GM19035 (cell line): ENCODE results near the gene RGS19.

Experiments used
- ATAC-seq: cut with Tn5 transposase; IDR thresholded peaks from one replicate; pipeline ENCODE4 v1.9.1; 2021; ENCODE audit not compliant: unreplicated experiment

RGS19 gene

GRCh38 chr20:64064145-64064698, 15.1 kb downstream of the RGS19 start:
- no peak for ATAC-seq

GRCh38 chr20:64063389-64064144, 15.8 kb downstream of the RGS19 start:
- ATAC-seq: no peak

DNA sequence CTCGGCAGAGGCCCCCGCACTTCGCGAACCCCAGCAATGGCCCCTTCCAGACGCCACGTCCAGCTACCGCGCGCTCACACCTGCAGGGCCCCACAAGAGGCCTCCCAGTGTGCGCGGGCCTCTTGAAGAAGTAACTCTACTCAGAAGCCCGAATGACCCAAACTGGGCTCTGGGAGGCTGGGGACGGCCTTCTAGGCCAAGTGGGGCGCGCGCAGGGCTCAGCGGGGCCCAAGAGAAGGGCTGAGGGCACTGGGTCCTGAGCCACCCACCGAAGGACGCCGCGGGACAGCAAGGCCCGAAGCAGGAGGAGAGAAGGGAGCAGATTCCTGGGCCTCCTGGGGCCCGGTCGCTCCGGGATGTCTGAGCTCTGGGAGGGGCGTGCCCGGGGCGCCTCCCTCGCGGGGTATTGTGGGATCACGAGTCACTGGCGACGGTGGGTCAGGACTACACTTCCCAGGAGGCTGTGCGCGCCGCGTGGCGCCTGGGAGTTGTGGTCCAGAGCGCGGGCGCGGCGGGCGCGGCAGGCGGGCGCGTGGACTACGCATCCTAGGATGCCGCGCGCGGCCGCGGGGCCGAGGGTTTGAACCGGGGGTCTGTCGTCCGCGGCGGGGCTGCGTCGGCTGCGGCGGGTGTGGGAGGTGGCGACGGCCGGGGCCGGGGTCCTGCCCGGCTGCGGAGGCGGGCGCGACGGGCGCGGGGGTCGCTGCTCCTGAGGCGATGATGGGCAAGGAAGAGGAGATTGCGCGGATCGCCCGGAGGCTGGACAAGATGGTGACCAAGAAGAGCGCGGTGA, 16.5 kb downstream of the RGS19 start, which contains the start of gene TCEA2:
Gene TCEA2 (plus strand): TSS at position 603 of the 793 bp plus-strand sequence. CDS start 115 bp downstream, at position 718.
- peak; percentile 86 for ATAC-seq

GRCh38 chr20:64062276-64062595, 17.1 kb downstream of the RGS19 start:
- ATAC-seq: no peak

GRCh38 chr20:64058536-64058935, 20.8 kb downstream of the RGS19 start:
- no peak for ATAC-seq

DNA sequence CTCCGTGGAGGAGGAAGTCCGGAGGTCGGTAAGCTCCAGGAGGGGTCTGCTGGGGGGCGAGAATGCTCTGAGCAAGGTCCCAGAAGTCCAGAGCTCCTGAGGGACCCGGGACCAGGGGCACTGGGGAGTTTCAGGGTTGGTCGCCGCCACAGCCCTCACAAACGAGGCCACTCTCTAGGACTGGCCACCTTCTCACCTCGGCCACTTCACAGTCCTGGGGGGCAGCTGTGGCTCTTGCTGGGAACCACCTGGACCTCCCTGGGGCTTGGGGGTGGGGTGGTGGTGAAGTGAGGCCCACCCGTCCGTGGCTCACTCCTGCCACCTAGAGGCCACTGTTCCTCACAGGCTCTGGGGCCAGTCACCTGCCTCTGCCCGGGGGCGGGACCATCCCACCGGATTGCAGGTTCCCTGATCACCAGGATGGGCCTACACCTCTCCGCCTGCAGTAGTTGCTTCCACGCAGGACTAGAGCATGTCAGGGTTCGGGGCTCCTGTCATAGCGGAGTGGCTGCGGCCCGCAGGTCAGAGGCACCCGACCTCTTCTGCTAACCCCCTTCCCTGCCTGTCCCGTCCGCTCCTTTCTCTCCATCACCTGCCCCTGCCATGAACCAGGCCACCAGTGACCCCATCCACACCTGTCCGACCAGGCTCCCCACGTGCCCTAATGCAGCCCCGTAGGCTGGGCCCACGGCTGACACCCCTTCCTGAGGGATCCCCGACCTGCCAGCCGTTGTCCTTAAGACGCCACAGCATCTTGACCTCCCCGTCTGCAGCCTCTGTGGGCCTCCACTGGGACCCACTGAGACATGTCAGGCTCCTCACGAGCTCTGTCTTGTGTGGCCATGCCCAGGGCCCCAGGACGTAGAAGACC, 21.5 kb downstream of the RGS19 start:
- no peak for ATAC-seq

- ATAC-seq: no peak
These were observed 22.3 kb downstream of the RGS19 start for GRCh38 chr20:64056889-64057627.

GRCh38 chr20:64056639-64056888, 22.8 kb downstream of the RGS19 start:
- ATAC-seq: no peak

DNA sequence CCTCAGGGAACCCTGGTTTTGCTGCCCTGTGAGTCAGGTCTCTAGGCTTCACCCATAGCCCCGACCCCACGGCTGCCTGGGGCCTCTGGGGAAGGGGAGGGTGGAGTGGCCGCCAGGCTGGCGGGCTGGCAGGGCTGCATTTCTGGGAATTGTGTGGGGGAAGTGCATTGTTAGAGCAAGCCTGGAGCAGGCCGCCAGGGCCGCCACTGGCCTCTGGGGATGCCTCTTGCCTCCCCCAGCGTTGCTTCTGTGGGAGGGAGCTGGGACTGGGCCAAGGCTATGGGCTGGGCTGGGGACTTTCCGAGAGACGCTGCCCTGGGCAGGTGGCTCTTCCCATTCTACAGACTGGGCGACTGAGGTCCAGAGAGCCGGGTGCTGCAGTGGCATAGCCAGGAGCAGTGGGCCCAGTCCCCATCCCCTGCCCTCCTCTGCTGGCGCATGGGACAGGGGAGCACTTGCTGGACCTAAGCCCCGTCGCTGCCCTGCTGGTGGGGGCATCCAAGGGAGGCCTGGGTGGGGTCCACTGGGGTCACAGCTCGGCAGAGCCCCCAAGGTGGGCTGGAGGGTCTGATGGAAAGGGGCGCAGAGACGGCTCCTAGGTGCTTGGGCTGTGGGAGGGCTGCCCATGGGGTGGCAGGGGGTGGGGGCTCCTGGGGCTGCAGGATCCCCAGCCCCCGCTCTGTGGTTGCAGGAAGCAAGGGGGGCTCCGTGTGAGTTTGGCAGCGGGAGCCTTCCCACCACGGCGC, 23.3 kb downstream of the RGS19 start:
- no peak for ATAC-seq

DNA sequence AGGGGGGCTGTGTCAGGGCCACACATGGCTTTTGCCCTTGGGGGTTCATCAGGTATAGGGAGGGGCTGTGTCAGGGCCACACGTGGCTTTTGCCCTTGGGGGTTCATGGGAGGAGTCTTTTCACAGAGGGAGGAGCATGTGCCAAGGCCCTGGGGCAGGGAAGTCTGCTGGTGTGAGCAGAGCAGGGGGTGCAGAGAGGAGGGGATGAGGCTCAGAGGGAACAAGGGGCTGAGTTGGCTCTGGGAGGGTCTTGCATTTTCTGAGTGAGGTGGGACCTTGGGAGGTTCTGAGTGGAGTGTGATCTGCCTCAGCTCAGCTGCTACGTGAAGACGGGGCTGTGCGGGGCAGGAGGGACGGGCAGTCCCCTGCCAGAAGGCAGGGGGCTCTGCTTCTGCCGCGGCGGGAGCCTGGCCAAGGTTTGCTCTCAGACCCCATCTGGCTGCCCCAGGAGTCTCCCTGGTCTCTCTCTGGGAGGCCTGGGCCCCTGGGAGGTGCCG, 23.9 kb downstream of the RGS19 start:
- ATAC-seq: no peak

DNA sequence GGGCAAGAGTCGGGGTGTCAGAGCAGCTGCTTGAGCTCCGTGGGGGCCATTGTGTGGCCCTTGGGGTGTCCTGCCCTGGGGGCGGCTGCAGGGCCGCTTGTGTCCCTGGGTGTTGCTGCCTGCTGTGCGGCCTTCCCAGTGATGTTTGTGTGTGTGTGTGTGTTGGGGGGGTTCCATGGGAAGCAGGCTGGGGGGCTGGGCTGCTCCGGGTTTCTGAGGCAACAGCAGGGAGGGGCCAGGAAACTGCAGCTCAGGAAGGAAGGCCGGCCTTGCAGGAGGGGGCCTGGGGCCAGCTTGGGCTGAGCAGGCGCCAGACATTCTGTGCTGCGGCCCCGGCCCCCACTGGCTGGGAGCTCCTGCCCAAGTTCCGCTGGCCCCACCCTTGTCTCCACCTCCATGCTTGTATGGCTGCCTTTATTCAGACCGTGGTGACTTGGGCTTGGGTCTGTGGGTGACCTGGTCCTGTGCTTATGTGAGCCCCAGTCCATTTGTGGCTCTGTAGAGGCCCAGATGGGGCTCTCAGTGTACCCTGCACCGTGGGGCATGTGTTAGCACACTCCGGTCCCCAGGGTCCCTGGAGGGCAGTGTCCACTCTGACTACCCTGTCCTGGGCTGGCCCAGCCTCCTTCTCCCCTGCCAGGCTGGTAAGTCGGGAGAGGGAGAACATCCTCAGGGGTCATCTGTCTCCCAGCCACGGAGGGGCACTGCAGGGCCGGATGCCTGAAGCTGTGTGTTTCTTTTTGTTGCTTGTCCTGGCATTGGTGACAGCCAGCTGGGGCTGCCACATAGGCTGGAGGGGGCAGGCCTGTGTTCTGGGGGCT, 25.3 kb downstream of the RGS19 start:
- no peak for ATAC-seq

- ATAC-seq: no peak
These were observed 26.1 kb downstream of the RGS19 start for GRCh38 chr20:64052987-64053840.

- ATAC-seq: no peak
These were observed 27.0 kb downstream of the RGS19 start for GRCh38 chr20:64052326-64052722.

- no peak for ATAC-seq
These were observed 27.6 kb downstream of the RGS19 start for GRCh38 chr20:64051561-64052325.

DNA sequence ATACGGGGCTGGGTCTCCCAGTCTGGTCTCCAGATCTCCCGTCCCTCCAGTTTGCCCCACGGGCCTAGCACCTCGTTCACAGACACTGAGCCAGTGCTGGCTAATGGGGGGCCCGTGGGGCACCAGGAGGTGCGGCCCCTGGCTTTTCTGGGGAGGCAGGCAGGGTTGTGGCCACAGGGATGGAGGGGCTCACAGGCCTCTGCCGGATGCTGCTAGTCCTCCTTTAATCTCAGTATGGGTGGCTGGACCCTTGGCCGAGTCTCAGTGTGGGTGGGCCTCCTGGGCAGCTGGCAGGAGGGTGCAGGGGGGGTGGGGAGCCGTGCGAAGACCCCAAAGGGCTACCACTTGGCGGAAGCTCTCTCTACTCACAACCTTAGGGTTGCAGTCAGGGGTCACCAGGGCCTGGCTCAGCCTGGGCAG, 28.3 kb downstream of the RGS19 start:
- no peak for ATAC-seq

GRCh38 chr20:64050261-64051032, 28.9 kb downstream of the RGS19 start:
- no peak for ATAC-seq

DNA sequence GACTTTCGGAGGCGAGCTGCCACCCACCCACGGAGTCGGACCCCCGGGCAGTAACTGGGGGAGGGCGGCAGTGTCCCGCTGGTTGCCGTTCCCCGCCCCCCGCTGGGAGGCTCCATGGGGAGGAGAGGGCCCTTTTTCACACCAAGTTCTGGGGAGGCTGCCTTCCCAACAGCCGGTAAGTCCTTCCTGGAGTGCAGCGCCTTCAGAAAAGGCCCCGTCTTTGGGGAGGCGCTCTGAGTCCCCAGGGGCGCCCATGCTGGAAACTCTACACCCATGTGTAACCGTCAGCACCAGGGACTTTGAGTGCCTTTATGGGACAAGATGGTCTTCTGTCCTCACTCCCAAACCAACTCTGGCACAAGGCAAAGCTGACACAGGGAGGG, 29.4 kb downstream of the RGS19 start:
- no peak for ATAC-seq
